HEK293T (cell line): ENCODE measurements around the gene ACSS3.
"Not testable (repeated sequence)": the region's sequence is repeated elsewhere in the genome, so short reads cannot be mapped to it uniquely, and the experiment has no call there.

Experiments used
- BHLHE40 ChIP-seq: fragments of 450-650 bp; IDR thresholded peaks from 2 replicates; pipeline ENCODE4 v1.6.1; 2016; ENCODE audit warnings: mild to moderate bottlenecking, moderate library complexity, borderline replicate concordance
- FOXK2 ChIP-seq: fragments of 450-650 bp; IDR thresholded peaks from 2 replicates; pipeline ENCODE4 v1.6.1; 2016; ENCODE audit warnings: mild to moderate bottlenecking
- HDGF ChIP-seq: fragments of 450-650 bp; IDR thresholded peaks from 2 replicates; pipeline ENCODE4 v1.6.1; 2017; ENCODE audit warnings: antibody characterized with exemption, borderline replicate concordance
- TARDBP ChIP-seq: fragments of 450-650 bp; IDR thresholded peaks from 2 replicates; pipeline ENCODE4 v1.6.1; 2016

DNA sequence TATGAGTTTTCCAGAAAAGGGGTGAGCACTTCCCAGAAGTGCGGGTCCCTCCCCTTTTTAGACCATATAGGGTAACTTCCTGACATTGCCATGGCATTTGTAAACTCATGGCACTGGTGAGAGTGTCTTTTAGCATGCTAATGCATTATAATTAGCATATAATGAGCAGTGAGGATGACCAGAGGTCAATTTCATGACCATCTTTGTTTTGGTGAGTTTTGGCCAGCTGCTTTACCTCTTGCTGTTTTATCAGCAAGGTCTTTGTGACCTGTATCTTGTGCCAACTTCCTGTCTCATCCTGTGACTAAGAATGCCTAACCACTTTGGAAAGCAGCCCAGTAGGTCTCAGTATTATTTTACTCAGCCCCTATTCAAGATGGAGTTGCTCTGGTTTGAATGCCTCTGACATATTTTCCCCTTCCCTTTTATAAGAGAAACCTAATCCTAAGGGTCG lies 131.9 kb downstream of the ACSS3 start:
- TF ChIP-seq BHLHE40, HDGF, TARDBP, FOXK2: not testable (repeated sequence)
